GM23248 (cell line): ENCODE results near the gene KIFAP3. TPM values are rescaled to one million over a fixed set of nuclear protein-coding genes. Genes with fewer than 3 reads are reported as not detected.

Experiments
- DNase-seq: peaks from one replicate; pipeline ENCODE4 v3.0.0-alpha.2; 2015
- H2AFZ ChIP-seq: fragments of 200-600 bp; sonication (generic); 2 replicates; pipeline ENCODE4 v1.6.1; 2016; ENCODE audit warnings: antibody characterized with exemption
- H3F3A ChIP-seq: fragments of 200-600 bp; sonication (generic); 2 replicates; pipeline ENCODE4 v1.6.1; 2016; ENCODE audit warnings: mild to moderate bottlenecking, antibody characterized with exemption, mixed run types; ENCODE audit not compliant: insufficient read depth
- H3K27ac ChIP-seq: fragments of 200-600 bp; sonication (generic); 2 replicates; pipeline ENCODE4 v1.5.1; 2016; ENCODE audit warnings: mild to moderate bottlenecking
- H3K27me3 ChIP-seq: fragments of 200-600 bp; sonication (generic); replicated peaks from 2 replicates; pipeline ENCODE4 v1.6.1; 2016; ENCODE audit warnings: mild to moderate bottlenecking; ENCODE audit not compliant: insufficient read depth
- H3K36me3 ChIP-seq: fragments of 200-600 bp; sonication (generic); 2 replicates; pipeline ENCODE4 v1.6.1; 2016; ENCODE audit warnings: low read depth, mild to moderate bottlenecking
- H3K4me1 ChIP-seq: fragments of 200-600 bp; sonication (generic); 2 replicates; pipeline ENCODE4 v1.6.1; 2016; ENCODE audit warnings: mild to moderate bottlenecking; ENCODE audit not compliant: insufficient read depth
- H3K4me2 ChIP-seq: fragments of 200-600 bp; sonication (generic); one replicate; pipeline ENCODE4 v1.6.1; 2016; ENCODE audit warnings: mild to moderate bottlenecking; ENCODE audit not compliant: unreplicated experiment
- H3K4me3 ChIP-seq: fragments of 200-600 bp; sonication (generic); 2 replicates; pipeline ENCODE4 v1.5.1; 2016; ENCODE audit warnings: mild to moderate bottlenecking
- H3K79me2 ChIP-seq: fragments of 200-600 bp; sonication (generic); 2 replicates; pipeline ENCODE4 v1.6.1; 2016; ENCODE audit warnings: mild to moderate bottlenecking; ENCODE audit not compliant: insufficient read depth
- H3K9ac ChIP-seq: fragments of 200-600 bp; sonication (generic); 2 replicates; pipeline ENCODE4 v1.6.1; 2016; ENCODE audit warnings: mild to moderate bottlenecking
- H3K9me2 ChIP-seq: fragments of 200-600 bp; sonication (generic); 2 replicates; pipeline ENCODE4 v1.6.1; 2016; ENCODE audit warnings: mixed run types, mild to moderate bottlenecking, moderate library complexity; ENCODE audit not compliant: insufficient read depth
- H3K9me3 ChIP-seq: fragments of 200-600 bp; sonication (generic); one replicate; pipeline ENCODE4 v1.6.1; 2017; ENCODE audit warnings: low read depth
- H4K20me1 ChIP-seq: fragments of 200-600 bp; sonication (generic); 2 replicates; pipeline ENCODE4 v1.6.0; 2016; ENCODE audit not compliant: insufficient read depth
- EZH2 ChIP-seq: fragments of 200-600 bp; sonication (generic); IDR thresholded peaks from 2 replicates; pipeline ENCODE4 v1.6.1; 2018; ENCODE audit warnings: antibody characterized with exemption, mild to moderate bottlenecking; ENCODE audit not compliant: insufficient read depth, poor library complexity, severe bottlenecking
- EZH2phosphoT487 ChIP-seq: fragments of 200-600 bp; sonication (generic); IDR thresholded peaks from 2 replicates; pipeline ENCODE4 v1.6.1; 2018; ENCODE audit warnings: antibody characterized with exemption, moderate library complexity, mild to moderate bottlenecking, low read depth; ENCODE audit not compliant: insufficient read depth
- WGBS, 2 experiments: methylation state at CpG; one replicate each; pipeline ENCODE4 v1.1.6; 2015 to 2017; ENCODE audit warnings: low lambda C conversion rate in 2 of 2, low coverage in 1 of 2; ENCODE audit errors: missing lambda C conversion rate in 2 of 2; 5-methylcytosine and 5-hydroxymethylcytosine counted together
- in situ Hi-C: fragments of 300-500 bp; cut with MboI; formaldehyde crosslinking; loops from 2 replicates; pipeline ENCODE4 v1.15.0; 2020
- polyA plus RNA-seq: library from polyadenylated mRNA; unstranded; fragments of >200 nt; fragmentation: Nextera tagmentation; extraction: Ambion mirVana; gene quantifications from 2 replicates; pipeline ENCODE4 v1.2.1, GENCODE V29; 2016
- total RNA-seq: library from RNA; depleted of rRNA; stranded (reverse); fragments of >200 nt; shearing (Covaris generic); gene quantifications from 2 replicates; pipeline ENCODE4 v1.2.3, GENCODE V29; 2014

Gene KIFAP3
- total and polyA plus RNA-seq, 2 experiments from 2014 or later, result 23.1 to 30.7 TPM

DNA sequence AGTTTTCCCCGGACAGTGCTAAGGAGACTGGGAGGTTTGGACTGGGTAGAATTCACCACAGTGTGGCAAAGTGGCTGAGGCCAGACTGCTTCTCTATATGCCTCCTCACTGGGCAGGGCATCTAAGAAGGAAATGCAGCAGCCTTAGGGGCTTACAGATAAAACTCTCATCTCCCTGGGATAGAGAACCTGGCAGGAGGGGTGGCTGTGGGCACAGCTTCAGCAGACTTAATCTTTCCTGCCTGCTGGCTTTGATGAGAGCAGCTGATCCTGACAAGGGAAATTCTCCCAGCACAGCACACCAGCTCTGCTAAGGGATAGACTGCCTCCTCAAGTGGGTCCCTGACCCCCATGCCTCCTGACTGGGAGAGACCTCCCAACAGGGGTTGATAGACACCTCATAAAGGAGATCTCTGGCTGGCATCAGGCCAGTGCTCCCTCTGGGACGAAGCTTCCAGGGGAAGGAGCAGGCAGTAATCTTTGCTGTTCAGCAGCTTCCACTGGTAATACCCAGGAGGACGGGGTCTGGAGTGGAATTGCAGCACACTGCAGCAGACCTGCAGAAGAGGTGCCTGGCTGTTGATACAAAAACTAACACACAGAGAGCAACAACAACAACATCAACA, 25.2 kb downstream of the KIFAP3 start:
- no peaks in the 10 kb centered on the region for H3K9me2 ChIP-seq
- DNase-seq, result no peak
- no peak overlapping the region for H3K27ac ChIP-seq
- no peak overlapping the region for H3K4me2 ChIP-seq
- no peaks in the 10 kb centered on the region for H4K20me1 ChIP-seq
- no peak overlapping the region for H3K4me3 ChIP-seq
- H3K4me1 ChIP-seq, result no peaks in the 10 kb centered on the region
- no peaks in the 10 kb centered on the region for H3K9me3 ChIP-seq
- H3K9ac ChIP-seq, result no peak overlapping the region
- H3K79me2 ChIP-seq, result peaks cover 36% of the 10 kb centered on the region
- TF ChIP-seq EZH2phosphoT487 (no peak), EZH2 (no peak)
- no peaks in the 10 kb centered on the region for H3K27me3 ChIP-seq
- H3F3A ChIP-seq, result no peaks in the 10 kb centered on the region
- 0 out of 2 replicates have a peak, but pooled peaks cover 9% of the 10 kb centered on the region for H3K36me3 ChIP-seq
- 94 to 95% methylated on average over 3 of the region's 3 CpGs for WGBS, 2 experiments
- in situ Hi-C loops, result no loop called here
- no peak overlapping the region for H2AFZ ChIP-seq

DNA sequence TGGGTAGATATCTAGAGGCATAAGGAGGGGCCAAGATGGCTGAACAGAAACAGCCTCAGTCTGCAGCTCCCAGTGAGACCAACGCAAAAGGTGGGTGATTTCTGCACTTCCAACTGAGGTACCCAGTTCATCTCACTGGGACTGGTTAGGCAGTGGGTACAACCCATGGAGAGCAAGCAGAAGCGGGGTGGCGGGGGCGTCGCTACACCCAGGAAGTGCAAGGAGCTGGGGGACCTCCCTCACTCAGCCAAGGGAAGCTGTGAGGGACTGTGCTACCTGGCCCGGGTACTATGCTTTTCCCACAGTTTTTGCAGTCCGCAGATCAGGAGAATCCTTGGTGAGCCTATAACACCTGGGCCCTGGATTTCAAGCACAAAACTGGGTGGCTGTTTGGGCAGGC, 26.0 kb downstream of the KIFAP3 start:
- H3K4me2 ChIP-seq, result no peak overlapping the region
- no peak overlapping the region for H3K27ac ChIP-seq
- no peak overlapping the region for H2AFZ ChIP-seq
- no peaks in the 10 kb centered on the region for H3K27me3 ChIP-seq
- TF ChIP-seq EZH2 (no peak), EZH2phosphoT487 (no peak)
- H3K9me2 ChIP-seq, result peaks cover 6% of the 10 kb centered on the region; the same call in 1 of the 2 replicates
- no peaks in the 10 kb centered on the region for H3K9me3 ChIP-seq
- 0 out of 2 replicates have a peak, but pooled peaks cover 13% of the 10 kb centered on the region for H3K36me3 ChIP-seq
- H3K4me3 ChIP-seq, result no peak overlapping the region
- 96% methylated on average over 7 of the region's 7 CpGs for WGBS, 2 experiments
- H3F3A ChIP-seq, result no peaks in the 10 kb centered on the region
- H3K9ac ChIP-seq, result no peak overlapping the region
- in situ Hi-C loops, result no loop called here
- DNase-seq, result no peak
- H4K20me1 ChIP-seq, result no peaks in the 10 kb centered on the region
- H3K79me2 ChIP-seq, result peaks cover 36% of the 10 kb centered on the region
- H3K4me1 ChIP-seq, result no peaks in the 10 kb centered on the region

DNA sequence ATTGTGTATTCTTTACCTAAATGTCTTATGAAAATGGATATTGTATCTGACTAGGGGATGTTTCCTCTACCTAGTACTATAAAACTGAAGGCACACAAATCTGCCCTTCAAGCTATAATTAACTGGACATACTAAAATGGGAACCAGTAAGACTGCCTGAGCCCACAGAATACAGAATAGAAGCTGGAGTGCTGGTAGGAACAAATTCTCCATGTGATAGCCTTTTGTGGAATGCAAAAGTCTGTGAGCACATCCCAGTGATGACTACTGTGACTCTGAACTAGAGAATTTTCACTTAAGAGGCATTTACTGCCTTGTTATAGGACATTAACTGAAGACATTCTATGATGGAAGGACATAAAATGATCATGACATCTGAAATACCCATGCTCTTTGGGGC, 30.3 kb downstream of the KIFAP3 start:
- Histone ChIP-seq H3K9me3 (no peaks in the 10 kb centered on the region), H3K27ac (no peak overlapping the region), H2AFZ (no peak overlapping the region), H3K9ac (no peak overlapping the region), H3K4me3 (no peak overlapping the region), H3F3A (no peaks in the 10 kb centered on the region), H3K9me2 (peaks cover 6% of the 10 kb centered on the region; the same call in 1 of the 2 replicates), H3K27me3 (no peaks in the 10 kb centered on the region), H3K4me2 (no peak overlapping the region), H3K4me1 (no peaks in the 10 kb centered on the region), H3K79me2 (no peaks in the 10 kb centered on the region), H4K20me1 (no peaks in the 10 kb centered on the region), H3K36me3 (peaks cover 19% of the 10 kb centered on the region; the same call in 1 of the 2 replicates)
- in situ Hi-C loops, result no loop called here
- TF ChIP-seq EZH2 (no peak), EZH2phosphoT487 (no peak)
- DNase-seq, result peak; percentile 26

DNA sequence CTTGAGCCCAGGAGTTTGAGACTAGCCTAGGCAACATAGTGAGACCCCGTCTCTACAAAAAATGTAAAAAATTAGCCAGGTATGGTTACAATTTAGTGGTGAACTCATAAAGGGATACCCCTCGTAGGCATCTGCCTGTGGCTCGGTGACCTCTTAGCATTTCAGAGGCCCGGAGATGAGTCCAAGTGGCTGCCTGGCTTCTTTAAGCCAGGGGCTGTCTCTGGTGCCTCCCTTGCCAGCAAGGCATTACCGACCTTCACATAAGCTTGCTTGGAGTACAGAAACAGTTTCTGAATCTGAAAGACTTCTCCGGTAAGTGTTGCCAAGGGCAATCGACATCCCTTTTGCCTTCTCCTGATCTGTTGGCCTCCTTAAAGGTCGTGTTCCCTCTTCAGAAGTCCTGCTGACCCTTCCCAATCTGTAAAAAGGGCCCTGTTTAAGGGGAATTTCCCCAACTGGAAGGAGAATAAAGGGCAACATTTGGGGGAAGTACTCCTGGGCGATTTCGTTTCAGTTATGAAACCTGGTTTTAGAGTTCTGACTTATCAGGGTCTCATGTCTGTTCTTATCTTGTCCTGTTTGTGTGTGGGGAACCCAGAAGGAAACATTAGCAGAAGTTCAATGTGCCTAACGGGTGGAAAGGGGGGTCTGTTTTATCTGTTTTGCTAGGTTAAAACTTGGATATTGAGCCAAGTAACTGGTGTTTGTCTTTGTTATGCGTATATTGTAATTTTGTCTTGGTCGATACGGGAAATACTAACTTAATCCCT, 32.9 kb downstream of the KIFAP3 start:
- H3K9me2 ChIP-seq, result peaks cover 6% of the 10 kb centered on the region; the same call in 1 of the 2 replicates
- no peaks in the 10 kb centered on the region for H3K4me1 ChIP-seq
- no peaks in the 10 kb centered on the region for H3F3A ChIP-seq
- no peak overlapping the region for H3K4me2 ChIP-seq
- 92 to 96% methylated on average over 14 of the region's 14 CpGs for WGBS, 2 experiments
- H3K27ac ChIP-seq, result no peak overlapping the region
- in situ Hi-C loops, result no loop called here
- TF ChIP-seq EZH2phosphoT487 (no peak), EZH2 (no peak)
- peaks cover 19% of the 10 kb centered on the region; the same call in 1 of the 2 replicates for H3K36me3 ChIP-seq
- H3K4me3 ChIP-seq, result no peak overlapping the region
- DNase-seq, result no peak
- no peaks in the 10 kb centered on the region for H3K9me3 ChIP-seq
- no peak overlapping the region for H2AFZ ChIP-seq
- H4K20me1 ChIP-seq, result no peaks in the 10 kb centered on the region
- H3K79me2 ChIP-seq, result no peaks in the 10 kb centered on the region
- H3K27me3 ChIP-seq, result no peaks in the 10 kb centered on the region
- no peak overlapping the region for H3K9ac ChIP-seq
